GM12878 (cell line): ENCODE data around the gene ZNF709. TPM values are rescaled to one million over a fixed set of nuclear protein-coding genes. Genes with fewer than 3 reads are reported as not detected.

ENCODE experiments used
- ATAC-seq: fragments of 200-7000 bp; cut with Tn5 transposase; 3 replicates; pipeline ENCODE4 v1.9.1; 2020; ENCODE audit warnings: mild to moderate bottlenecking, moderate library complexity
- BruUV-seq: library from RNA; stranded (reverse); fragments of 400-500 nt; replicated peaks from 2 replicates; lab custom pipeline; 2021; lab: Mats Ljungman, UMichigan
- CTCF ChIA-PET: fragments of 300-600 bp; sonication (Branson Sonifier 250); formaldehyde crosslinking; extraction: SDS; loops from one replicate; lab custom pipeline; 2021; ENCODE audit warnings: inconsistent platforms; lab: Yijun Ruan, JAX
- POLR2A ChIA-PET: fragments of 350-600 bp; formaldehyde crosslinking; extraction: SDS; loops from one replicate; lab custom pipeline; 2021; ENCODE audit warnings: inconsistent platforms; lab: Charles Lee
- RAD21 ChIA-PET: fragments of 300-600 bp; sonication (Branson Sonifier 250); formaldehyde crosslinking; loops from one replicate; lab custom pipeline; 2023; ENCODE audit warnings: antibody characterized with exemption; ENCODE audit not compliant: unreplicated experiment; lab: Charles Lee
- SMC1A ChIA-PET: fragments of 300-600 bp; sonication (Branson Sonifier 250); formaldehyde crosslinking; loops from one replicate; lab custom pipeline; 2023; ENCODE audit not compliant: unreplicated experiment, uncharacterized antibody; lab: Charles Lee
- DNase-seq: peaks from one replicate; pipeline ENCODE4 v3.0.0-alpha.2; 2011; ENCODE audit warnings: low read depth, low spot score
- FAIRE-seq: peaks from 3 replicates; lab custom pipeline; 2011; peaks lifted over from hg19 to GRCh38; lab: Jason Lieb, UNC
- H2AFZ ChIP-seq: 2 replicates; pipeline ENCODE4 v1.6.0; 2011; ENCODE audit warnings: low read depth, low read length, control low read depth; ENCODE audit not compliant: control insufficient read depth
- H3K27ac ChIP-seq: 2 replicates; pipeline ENCODE4 v1.5.1; 2011; ENCODE audit warnings: control low read depth; ENCODE audit not compliant: control insufficient read depth, insufficient read depth
- H3K27me3 ChIP-seq, 2 experiments: replicated peaks in 1 of 2; 2 replicates each; pipeline versions ENCODE4 v1.6.0 to v1.6.1; 2011; ENCODE audit warnings: low read length in 1 of 2; ENCODE audit not compliant: control insufficient read depth in 2 of 2, insufficient read depth in 2 of 2
- H3K36me3 ChIP-seq, 2 experiments: 2 replicates each; pipeline ENCODE4 v1.5.1; 2011; ENCODE audit warnings: low read length in 1 of 2; ENCODE audit not compliant: control insufficient read depth in 2 of 2, insufficient read depth in 2 of 2
- H3K4me1 ChIP-seq: 2 replicates; pipeline ENCODE4 v1.6.1; 2011; ENCODE audit warnings: mild to moderate bottlenecking, low read length, moderate library complexity, mixed read lengths; ENCODE audit not compliant: control insufficient read depth, insufficient read depth
- H3K4me2 ChIP-seq: 2 replicates; pipeline ENCODE4 v1.6.0; 2011; ENCODE audit warnings: control low read depth; ENCODE audit not compliant: control insufficient read depth, insufficient read depth
- H3K4me3 ChIP-seq: fragments of 200-600 bp; sonication (generic); 2 replicates; pipeline ENCODE4 v1.5.1; 2016
- H3K79me2 ChIP-seq: 2 replicates; pipeline ENCODE4 v1.6.0; 2011; ENCODE audit warnings: low read length; ENCODE audit not compliant: control insufficient read depth, insufficient read depth
- H3K9ac ChIP-seq: 2 replicates; pipeline ENCODE4 v1.8.0; 2011; ENCODE audit warnings: low read length, control low read depth, mixed read lengths; ENCODE audit not compliant: control insufficient read depth, insufficient read depth
- H3K9me3 ChIP-seq: replicated peaks from 3 replicates; pipeline ENCODE4 v1.5.1; 2011; ENCODE audit warnings: mild to moderate bottlenecking, low read length; ENCODE audit not compliant: control insufficient read depth, insufficient read depth
- H4K20me1 ChIP-seq: 2 replicates; pipeline ENCODE4 v1.6.0; 2011; ENCODE audit not compliant: control insufficient read depth, insufficient read depth
- ASH2L ChIP-seq: fragments of 300-600, 200-600 bp; sonication (generic); IDR thresholded peaks from 2 replicates; pipeline ENCODE4 v1.6.1; 2017; ENCODE audit warnings: low read depth, mild to moderate bottlenecking, borderline replicate concordance
- BHLHE40 ChIP-seq, 2 experiments: fragments of 450-650 bp in 1 of 2; IDR thresholded peaks; 2 replicates each; pipeline ENCODE4 v1.6.1; 2011 to 2017; ENCODE audit warnings: low read depth in 2 of 2, borderline replicate concordance in 1 of 2, improper control_type of control experiment in 1 of 2, low read length in 1 of 2, mild to moderate bottlenecking in 1 of 2
- CBX5 ChIP-seq: sonication (generic); IDR thresholded peaks from 2 replicates; pipeline ENCODE4 v1.6.1; 2016; ENCODE audit warnings: low read depth, moderate library complexity, mild to moderate bottlenecking, inconsistent platforms
- DPF2 ChIP-seq: fragments of 450-650 bp; IDR thresholded peaks from 2 replicates; pipeline ENCODE4 v1.6.1; 2017; ENCODE audit warnings: mild to moderate bottlenecking
- FOXK2 ChIP-seq: fragments of 450-650 bp; IDR thresholded peaks from 2 replicates; pipeline ENCODE4 v1.6.1; 2017; ENCODE audit warnings: mild to moderate bottlenecking, moderate library complexity
- KDM1A ChIP-seq: fragments of 200-600 bp; sonication (generic); IDR thresholded peaks from 2 replicates; pipeline ENCODE4 v1.6.1; 2016; ENCODE audit warnings: borderline replicate concordance
- MYC ChIP-seq: IDR thresholded peaks from 2 replicates; pipeline ENCODE4 v1.6.1; 2011; ENCODE audit warnings: mild to moderate bottlenecking, low read length, moderate library complexity, inconsistent platforms; ENCODE audit not compliant: insufficient read depth, insufficient replicate concordance, insufficient read length, severe bottlenecking
- NFYB ChIP-seq: IDR thresholded peaks from 2 replicates; pipeline ENCODE4 v1.6.1; 2011; ENCODE audit warnings: low read depth, mild to moderate bottlenecking, low read length, improper control_type of control experiment, moderate library complexity; ENCODE audit not compliant: insufficient read depth
- NRF1 ChIP-seq: conservative IDR thresholded peaks from 2 replicates; pipeline ENCODE4 v1.6.1; 2011; ENCODE audit warnings: mild to moderate bottlenecking, low read depth, low read length, improper control_type of control experiment
- RBBP5 ChIP-seq: fragments of 200-600 bp; sonication (generic); conservative IDR thresholded peaks from 2 replicates; pipeline ENCODE4 v1.6.1; 2016
- SPI1 ChIP-seq: IDR thresholded peaks from 2 replicates; pipeline ENCODE4 v1.6.1; 2011; ENCODE audit warnings: low read depth, mild to moderate bottlenecking, low read length, moderate library complexity, borderline replicate concordance; ENCODE audit not compliant: insufficient read depth
- ZNF24 ChIP-seq: fragments of 450-650 bp; IDR thresholded peaks from 2 replicates; pipeline ENCODE4 v1.6.1; 2017; ENCODE audit warnings: antibody characterized with exemption, mild to moderate bottlenecking
- ZSCAN29 ChIP-seq: fragments of 450-650 bp; IDR thresholded peaks from 2 replicates; pipeline ENCODE4 v1.6.1; 2017; ENCODE audit warnings: mild to moderate bottlenecking, moderate library complexity
- ZZZ3 ChIP-seq: IDR thresholded peaks from 2 replicates; pipeline ENCODE4 v1.6.1; 2011; ENCODE audit warnings: low read depth; ENCODE audit not compliant: control insufficient read depth, insufficient read length
- WGBS: methylation state at CpG from one replicate; pipeline ENCODE4 v1.1.6; 2016; ENCODE audit warnings: low lambda C conversion rate; ENCODE audit not compliant: insufficient replicate concordance, insufficient coverage; ENCODE audit errors: missing lambda C conversion rate; 5-methylcytosine and 5-hydroxymethylcytosine counted together
- in situ Hi-C: fragments of 300-500 bp; cut with MboI; formaldehyde crosslinking; loops from 9 replicates; pipeline ENCODE4 v1.14.3; 2018; ENCODE audit warnings: mixed read lengths
- intact Hi-C: fragments of 100-400 bp; cut with micrococcal nuclease; formaldehyde crosslinking; loops from one replicate; pipeline ENCODE4 v1.14.2; 2022; ENCODE audit not compliant: unreplicated experiment
- polyA plus RNA-seq, 11 experiments: library from polyadenylated mRNA; depleted of rRNA in 4 of 11; unstranded in 6 of 11; stranded (reverse) in 5 of 11; fragments of >200 nt; fragmentation: Nextera tagmentation in 4 of 11; fragmentation: Illumina TruSeq in 1 of 11; extraction: Ambion mirVana in 4 of 11; extraction: Trizol in 1 of 11; gene quantifications; 1 replicate in 1 of 11; 2 replicates in 10 of 11; pipeline versions ENCODE4 v1.2.1 to v1.2.3, GENCODE V29; 2011 to 2016; ENCODE audit warnings: inconsistent platforms in 2 of 11, missing spikeins in 2 of 11, low read depth in 1 of 11
- total RNA-seq, 4 experiments: library from RNA; depleted of rRNA in 3 of 4; stranded (reverse); fragments of >200 nt in 3 of 4; fragmentation: Illumina TruSeq in 1 of 4; extraction: Trizol in 1 of 4; gene quantifications; 2 replicates each; pipeline versions ENCODE4 v1.2.1 to v1.2.3, GENCODE V29; 2013 to 2021
- TF ChIP-seq, protein P1 (sequence below): fragments of 150-350 bp; IDR thresholded peaks from 2 replicates; pipeline ENCODE4 v1.6.1; 2016; ENCODE audit warnings: low read depth, low read length
- TF ChIP-seq, protein P2 (sequence below): IDR thresholded peaks from 2 replicates; pipeline ENCODE4 v1.6.1; 2012; ENCODE audit warnings: low read depth, low read length, improper control_type of control experiment
- TF ChIP-seq, protein P3 (sequence below), 3 experiments: IDR thresholded peaks in 2 of 3; conservative IDR thresholded peaks in 1 of 3; 2 replicates each; pipeline ENCODE4 v1.5.1; 2011; ENCODE audit warnings: low read depth in 3 of 3, low read length in 3 of 3, mild to moderate bottlenecking in 3 of 3, control low read depth in 2 of 3, moderate library complexity in 2 of 3, inconsistent platforms in 1 of 3, mixed read lengths in 1 of 3; ENCODE audit not compliant: control insufficient read depth in 2 of 3, insufficient read depth in 1 of 3; ENCODE audit errors: extremely low read depth in 1 of 3
- TF ChIP-seq, protein P4 (sequence below): IDR thresholded peaks from 2 replicates; pipeline ENCODE4 v1.6.1; 2012; ENCODE audit warnings: low read depth, low read length, improper control_type of control experiment

The ZNF709 gene
- total and polyA plus RNA-seq, 10 of the 15 experiments (the other 5 are each of a cell fraction or from before 2014, with no cell fraction given): 0.27 to 2.5 (median 1.5) TPM

DNA sequence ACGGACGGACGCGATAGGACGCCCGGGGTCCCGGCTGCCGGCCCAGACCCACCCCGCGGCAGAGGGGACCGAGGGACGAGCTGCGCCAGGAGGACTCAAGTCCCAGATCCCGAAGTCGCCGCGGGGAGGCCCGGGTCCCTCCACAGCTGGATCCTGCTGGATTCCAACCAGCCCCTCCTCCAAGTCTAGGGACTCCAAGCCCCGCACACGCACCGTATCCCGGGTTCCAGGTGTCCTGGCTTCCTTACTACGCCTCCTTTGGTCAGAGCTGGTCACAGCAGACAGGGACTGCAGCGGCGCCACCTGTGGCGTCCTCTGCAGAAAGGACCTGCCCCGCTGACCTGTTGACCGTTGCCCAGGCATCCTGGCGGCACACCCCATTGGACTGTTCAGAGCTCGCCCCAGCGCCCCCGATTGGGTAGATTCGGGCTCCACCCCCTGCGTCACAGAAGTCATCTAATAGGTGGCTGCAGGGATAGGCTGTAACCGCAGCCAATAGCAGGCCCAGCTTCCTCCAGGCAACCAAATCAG is 29.0 kb upstream of the ZNF709 start:
- H3K4me3 ChIP-seq: no peak overlapping the region
- no peak overlapping the region for H2AFZ ChIP-seq
- no peak for ATAC-seq
- in situ Hi-C loops (no loop called here), intact Hi-C loops (no loop called here)
- ChIA-PET CTCF (interaction anchor here (0.7 kb wide), 1 partner anchor 16 kb away, joined by 3 read pairs; no protein-coding TSS in a partner anchor), RAD21 (no interaction called here), POLR2A (no interaction called here), SMC1A (no interaction called here)
- no peaks in the 10 kb centered on the region for H3K4me1 ChIP-seq
- H3K27ac ChIP-seq: no peak overlapping the region
- no peaks in the 10 kb centered on the region for H4K20me1 ChIP-seq
- no peaks in the 10 kb centered on the region for H3K36me3 ChIP-seq
- 71% methylated on average over 33 of the region's 35 CpGs for WGBS
- H3K79me2 ChIP-seq: no peaks in the 10 kb centered on the region
- H3K4me2 ChIP-seq: no peak overlapping the region
- no peak for TF ChIP-seq CBX5
- TF ChIP-seq, protein P1, sequence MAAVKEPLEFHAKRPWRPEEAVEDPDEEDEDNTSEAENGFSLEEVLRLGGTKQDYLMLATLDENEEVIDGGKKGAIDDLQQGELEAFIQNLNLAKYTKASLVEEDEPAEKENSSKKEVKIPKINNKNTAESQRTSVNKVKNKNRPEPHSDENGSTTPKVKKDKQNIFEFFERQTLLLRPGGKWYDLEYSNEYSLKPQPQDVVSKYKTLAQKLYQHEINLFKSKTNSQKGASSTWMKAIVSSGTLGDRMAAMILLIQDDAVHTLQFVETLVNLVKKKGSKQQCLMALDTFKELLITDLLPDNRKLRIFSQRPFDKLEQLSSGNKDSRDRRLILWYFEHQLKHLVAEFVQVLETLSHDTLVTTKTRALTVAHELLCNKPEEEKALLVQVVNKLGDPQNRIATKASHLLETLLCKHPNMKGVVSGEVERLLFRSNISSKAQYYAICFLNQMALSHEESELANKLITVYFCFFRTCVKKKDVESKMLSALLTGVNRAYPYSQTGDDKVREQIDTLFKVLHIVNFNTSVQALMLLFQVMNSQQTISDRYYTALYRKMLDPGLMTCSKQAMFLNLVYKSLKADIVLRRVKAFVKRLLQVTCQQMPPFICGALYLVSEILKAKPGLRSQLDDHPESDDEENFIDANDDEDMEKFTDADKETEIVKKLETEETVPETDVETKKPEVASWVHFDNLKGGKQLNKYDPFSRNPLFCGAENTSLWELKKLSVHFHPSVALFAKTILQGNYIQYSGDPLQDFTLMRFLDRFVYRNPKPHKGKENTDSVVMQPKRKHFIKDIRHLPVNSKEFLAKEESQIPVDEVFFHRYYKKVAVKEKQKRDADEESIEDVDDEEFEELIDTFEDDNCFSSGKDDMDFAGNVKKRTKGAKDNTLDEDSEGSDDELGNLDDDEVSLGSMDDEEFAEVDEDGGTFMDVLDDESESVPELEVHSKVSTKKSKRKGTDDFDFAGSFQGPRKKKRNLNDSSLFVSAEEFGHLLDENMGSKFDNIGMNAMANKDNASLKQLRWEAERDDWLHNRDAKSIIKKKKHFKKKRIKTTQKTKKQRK: no peak
- TF ChIP-seq RBBP5: no peak
- no peak for TF ChIP-seq FOXK2
- no peak for TF ChIP-seq NFYB
- TF ChIP-seq BHLHE40 (IDR thresholded peaks at IDR 0.05; ENCODE audit: borderline replicate concordance in 1 of 2, low read depth in 2 of 2, low read length in 1 of 2): no peak
- no peak for TF ChIP-seq NRF1
- TF ChIP-seq, protein P2, sequence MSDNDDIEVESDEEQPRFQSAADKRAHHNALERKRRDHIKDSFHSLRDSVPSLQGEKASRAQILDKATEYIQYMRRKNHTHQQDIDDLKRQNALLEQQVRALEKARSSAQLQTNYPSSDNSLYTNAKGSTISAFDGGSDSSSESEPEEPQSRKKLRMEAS: no peak
- no peak for TF ChIP-seq DPF2
- no peak for TF ChIP-seq SPI1
- TF ChIP-seq, protein P3, sequence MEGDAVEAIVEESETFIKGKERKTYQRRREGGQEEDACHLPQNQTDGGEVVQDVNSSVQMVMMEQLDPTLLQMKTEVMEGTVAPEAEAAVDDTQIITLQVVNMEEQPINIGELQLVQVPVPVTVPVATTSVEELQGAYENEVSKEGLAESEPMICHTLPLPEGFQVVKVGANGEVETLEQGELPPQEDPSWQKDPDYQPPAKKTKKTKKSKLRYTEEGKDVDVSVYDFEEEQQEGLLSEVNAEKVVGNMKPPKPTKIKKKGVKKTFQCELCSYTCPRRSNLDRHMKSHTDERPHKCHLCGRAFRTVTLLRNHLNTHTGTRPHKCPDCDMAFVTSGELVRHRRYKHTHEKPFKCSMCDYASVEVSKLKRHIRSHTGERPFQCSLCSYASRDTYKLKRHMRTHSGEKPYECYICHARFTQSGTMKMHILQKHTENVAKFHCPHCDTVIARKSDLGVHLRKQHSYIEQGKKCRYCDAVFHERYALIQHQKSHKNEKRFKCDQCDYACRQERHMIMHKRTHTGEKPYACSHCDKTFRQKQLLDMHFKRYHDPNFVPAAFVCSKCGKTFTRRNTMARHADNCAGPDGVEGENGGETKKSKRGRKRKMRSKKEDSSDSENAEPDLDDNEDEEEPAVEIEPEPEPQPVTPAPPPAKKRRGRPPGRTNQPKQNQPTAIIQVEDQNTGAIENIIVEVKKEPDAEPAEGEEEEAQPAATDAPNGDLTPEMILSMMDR (IDR thresholded peaks at IDR 0.05 in 2 of 3, conservative IDR thresholded peaks at IDR 0.05 in 1 of 3; ENCODE audit: control insufficient read depth in 2 of 3, extremely low read depth in 1 of 3, insufficient read depth in 1 of 3, low read depth in 3 of 3, low read length in 3 of 3): no peak
- no peak for TF ChIP-seq ZSCAN29
- TF ChIP-seq, protein P4, sequence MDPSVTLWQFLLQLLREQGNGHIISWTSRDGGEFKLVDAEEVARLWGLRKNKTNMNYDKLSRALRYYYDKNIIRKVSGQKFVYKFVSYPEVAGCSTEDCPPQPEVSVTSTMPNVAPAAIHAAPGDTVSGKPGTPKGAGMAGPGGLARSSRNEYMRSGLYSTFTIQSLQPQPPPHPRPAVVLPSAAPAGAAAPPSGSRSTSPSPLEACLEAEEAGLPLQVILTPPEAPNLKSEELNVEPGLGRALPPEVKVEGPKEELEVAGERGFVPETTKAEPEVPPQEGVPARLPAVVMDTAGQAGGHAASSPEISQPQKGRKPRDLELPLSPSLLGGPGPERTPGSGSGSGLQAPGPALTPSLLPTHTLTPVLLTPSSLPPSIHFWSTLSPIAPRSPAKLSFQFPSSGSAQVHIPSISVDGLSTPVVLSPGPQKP: no peak
- no peak for TF ChIP-seq ZZZ3
- TF ChIP-seq MYC: no peak
- no peak for TF ChIP-seq ASH2L
- TF ChIP-seq ZNF24: no peak
- no peak for TF ChIP-seq KDM1A
- FAIRE-seq: no peak
- no TSS peak for BruUV-seq
- no peak for DNase-seq
- H3K9me3 ChIP-seq: peaks cover 12% of the 10 kb centered on the region; the same call in 2 of the 3 replicates
- H3K27me3 ChIP-seq: no peaks in the 10 kb centered on the region
- H3K9ac ChIP-seq: no peak overlapping the region
